Dedifferentiated amniotic fluid mesenchymal stem cell (primary cell): ENCODE data around the gene BAK1.
"Not testable (repeated sequence)": the region's sequence is repeated elsewhere in the genome, so short reads cannot be mapped to it uniquely, and the experiment has no call there.

Experiments
- DNase-seq: peaks from one replicate; pipeline ENCODE4 v3.0.0-alpha.2; 2016; ENCODE audit errors: extremely low spot score

Gene BAK1

GRCh38 chr6:33552252-33552651 is 27.8 kb downstream of the BAK1 start:
- no peak for DNase-seq

GRCh38 chr6:33551538-33551937 is 28.5 kb downstream of the BAK1 start:
- DNase-seq = no peak

- DNase-seq = no peak
Measured at GRCh38 chr6:33549896-33550295, 30.2 kb downstream of the BAK1 start.

- no peak for DNase-seq
Measured at GRCh38 chr6:33549196-33549595, 30.9 kb downstream of the BAK1 start.

- no peak for DNase-seq
Measured at GRCh38 chr6:33547499-33547898, 32.6 kb downstream of the BAK1 start.

GRCh38 chr6:33546766-33547165 is 33.3 kb downstream of the BAK1 start:
- no peak for DNase-seq

GRCh38 chr6:33545292-33545691 is 34.8 kb downstream of the BAK1 start:
- not testable (repeated sequence) for DNase-seq

- no peak for DNase-seq
Measured at GRCh38 chr6:33543116-33543515, 37.0 kb downstream of the BAK1 start.

- DNase-seq = no peak
Measured at GRCh38 chr6:33540768-33541167, 39.3 kb downstream of the BAK1 start.

GRCh38 chr6:33534702-33535101 is 45.4 kb downstream of the BAK1 start:
- no peak for DNase-seq

- DNase-seq = not testable (repeated sequence)
Measured at GRCh38 chr6:33533163-33533869, 46.8 kb downstream of the BAK1 start.

- DNase-seq = not testable (repeated sequence)
Measured at GRCh38 chr6:33532431-33532830, 47.6 kb downstream of the BAK1 start.

GRCh38 chr6:33530617-33531016 is 49.5 kb downstream of the BAK1 start:
- not testable (repeated sequence) for DNase-seq
